Measurements from ENCODE around the gene EGFL8.

EGFL8 gene

DNA sequence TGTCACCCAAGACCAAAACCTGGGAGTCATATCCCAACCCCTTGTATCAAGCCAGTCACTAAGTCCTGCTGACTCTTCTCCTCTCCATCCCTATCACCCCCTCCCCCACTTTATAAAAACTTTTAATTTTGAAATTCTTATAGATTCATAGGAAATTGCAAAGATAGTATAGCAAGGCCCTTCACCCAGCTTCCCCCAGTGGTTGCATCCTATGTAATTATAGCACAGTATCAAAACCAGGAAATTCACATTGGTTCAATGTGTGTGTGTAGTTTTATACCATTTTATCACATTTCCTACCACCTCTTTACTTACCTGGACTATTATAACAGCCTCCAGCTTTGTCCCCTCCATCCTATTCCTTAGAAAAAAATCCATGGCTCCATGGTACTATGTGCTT is 6.3 kb upstream of the EGFL8 start:
- in situ Hi-C loops (cut with HindIII; ENCODE audit: low pct_ligation_motif_present, low pct_unique_long_range_greater_than_20kb, low sequenced_read_pairs): no loop called here
- no peak for DNase-seq

DNA sequence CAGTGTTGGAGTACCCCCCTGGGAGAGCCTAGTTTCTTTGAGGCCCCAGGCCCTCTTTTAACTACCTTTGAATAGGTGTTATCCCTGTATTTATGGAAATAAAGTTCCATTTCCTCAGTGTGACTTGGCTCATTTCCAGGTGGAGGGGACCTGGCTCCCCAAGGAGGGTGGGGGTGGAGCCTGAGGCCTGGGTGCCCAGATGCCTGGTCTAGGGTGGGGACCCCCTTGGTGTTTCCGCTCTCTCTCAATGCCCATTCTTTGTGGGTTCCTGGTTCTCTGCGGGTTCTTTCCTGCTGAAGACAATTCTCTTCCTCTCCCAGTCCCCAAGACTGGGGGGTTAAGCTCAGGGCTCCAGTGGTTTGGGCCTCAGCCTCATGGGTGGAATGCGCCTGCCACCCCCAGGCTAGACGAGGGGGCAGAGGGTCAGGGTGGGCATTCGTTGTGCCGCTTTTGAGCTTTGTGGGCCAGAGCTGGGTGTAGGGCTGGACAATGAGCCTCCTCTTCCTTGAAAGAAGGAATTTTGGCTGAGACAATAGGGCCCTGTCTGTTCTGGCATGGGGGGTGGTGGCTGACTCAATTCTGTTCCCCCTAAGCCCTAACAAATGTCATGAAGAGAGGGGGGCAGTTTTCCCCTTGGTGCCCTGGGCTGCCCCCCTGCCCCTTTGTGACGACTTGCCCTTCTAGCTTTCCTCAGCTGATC is 686 bp upstream of the EGFL8 start:
- in situ Hi-C loops (cut with HindIII; ENCODE audit: low pct_ligation_motif_present, low pct_unique_long_range_greater_than_20kb, low sequenced_read_pairs): no loop called here

DNA sequence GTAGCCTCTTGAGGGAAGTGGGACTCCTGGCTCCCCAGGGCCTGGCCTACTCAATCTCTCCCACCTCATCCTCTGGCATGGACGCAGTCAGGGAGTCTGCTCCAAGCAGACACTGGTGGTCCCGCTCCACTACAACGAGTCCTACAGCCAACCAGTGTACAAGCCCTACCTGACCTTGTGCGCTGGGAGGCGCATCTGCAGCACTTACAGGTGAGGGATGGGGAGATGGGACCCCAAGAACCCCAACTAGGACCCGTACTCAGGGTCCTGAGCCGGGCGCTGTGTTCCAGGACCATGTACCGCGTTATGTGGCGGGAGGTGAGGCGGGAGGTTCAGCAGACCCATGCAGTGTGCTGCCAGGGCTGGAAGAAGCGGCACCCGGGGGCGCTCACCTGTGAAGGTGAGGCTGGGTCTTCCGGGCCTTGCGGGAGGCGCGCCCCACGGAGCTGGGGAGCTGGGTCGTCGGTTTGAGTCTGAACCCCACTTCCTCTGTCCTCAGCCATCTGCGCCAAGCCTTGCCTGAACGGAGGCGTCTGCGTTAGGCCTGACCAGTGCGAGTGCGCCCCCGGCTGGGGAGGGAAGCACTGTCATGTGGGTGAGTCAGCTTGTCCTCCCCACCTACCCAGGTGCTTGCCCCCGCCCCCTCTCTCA is 2.1 kb downstream of the EGFL8 start:
- no peak for DNase-seq
- in situ Hi-C loops (cut with HindIII; ENCODE audit: low pct_ligation_motif_present, low pct_unique_long_range_greater_than_20kb, low sequenced_read_pairs): no loop called here

More for the DNA sequence above, 686 bp upstream of the EGFL8 start:
- DNase-seq: no peak

DNA sequence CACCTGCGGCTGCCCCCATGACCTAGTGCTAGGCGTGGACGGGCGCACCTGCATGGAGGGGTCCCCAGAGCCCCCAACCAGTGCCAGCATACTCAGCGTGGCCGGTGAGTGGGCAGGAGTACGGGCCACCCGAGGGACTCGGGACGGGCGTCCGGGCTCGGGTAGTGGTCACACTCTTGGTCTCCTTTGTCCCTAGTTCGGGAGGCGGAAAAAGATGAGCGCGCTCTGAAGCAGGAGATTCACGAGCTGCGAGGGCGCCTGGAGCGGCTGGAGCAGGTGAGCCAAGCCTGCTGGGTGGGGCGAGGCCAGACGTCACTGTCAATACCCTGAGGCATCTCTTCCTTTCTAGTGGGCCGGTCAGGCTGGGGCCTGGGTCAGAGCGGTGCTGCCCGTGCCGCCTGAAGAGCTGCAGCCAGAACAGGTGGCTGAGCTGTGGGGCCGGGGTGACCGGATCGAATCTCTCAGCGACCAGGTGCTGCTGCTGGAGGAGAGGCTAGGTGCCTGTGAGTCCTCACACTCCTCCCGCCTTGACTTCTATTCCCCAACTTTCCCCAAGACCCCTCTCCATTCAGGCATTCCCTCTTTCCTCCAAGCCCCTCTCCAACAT is 2.9 kb downstream of the EGFL8 start:
- in situ Hi-C loops (cut with HindIII; ENCODE audit: low pct_ligation_motif_present, low pct_unique_long_range_greater_than_20kb, low sequenced_read_pairs): no loop called here
- DNase-seq: no peak

DNA sequence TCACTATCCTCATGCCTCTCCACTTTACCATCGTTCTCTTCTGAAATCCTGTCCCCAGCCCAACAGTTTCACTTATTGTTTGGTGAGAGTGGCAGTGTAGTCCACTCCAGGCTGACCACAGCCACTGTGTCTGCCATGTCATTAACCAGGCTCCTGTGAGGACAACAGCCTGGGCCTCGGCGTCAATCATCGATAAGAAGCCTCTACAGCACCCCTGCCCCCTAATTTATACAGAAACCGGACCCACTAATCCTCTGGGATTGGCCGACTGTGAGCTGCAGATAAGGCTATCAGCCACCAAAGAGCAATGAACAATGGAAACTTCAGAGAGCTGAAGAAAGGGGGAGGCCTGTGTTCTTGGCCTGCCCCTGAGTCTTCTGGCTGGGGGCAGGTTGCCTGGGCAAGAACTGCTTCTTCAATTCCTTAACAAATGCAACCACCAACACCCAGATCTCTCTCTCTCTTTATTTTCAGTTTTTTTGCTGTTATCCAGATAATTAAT is 3.4 kb downstream of the EGFL8 start:
- in situ Hi-C loops (cut with HindIII; ENCODE audit: low pct_ligation_motif_present, low pct_unique_long_range_greater_than_20kb, low sequenced_read_pairs): no loop called here
- no peak for DNase-seq

DNA sequence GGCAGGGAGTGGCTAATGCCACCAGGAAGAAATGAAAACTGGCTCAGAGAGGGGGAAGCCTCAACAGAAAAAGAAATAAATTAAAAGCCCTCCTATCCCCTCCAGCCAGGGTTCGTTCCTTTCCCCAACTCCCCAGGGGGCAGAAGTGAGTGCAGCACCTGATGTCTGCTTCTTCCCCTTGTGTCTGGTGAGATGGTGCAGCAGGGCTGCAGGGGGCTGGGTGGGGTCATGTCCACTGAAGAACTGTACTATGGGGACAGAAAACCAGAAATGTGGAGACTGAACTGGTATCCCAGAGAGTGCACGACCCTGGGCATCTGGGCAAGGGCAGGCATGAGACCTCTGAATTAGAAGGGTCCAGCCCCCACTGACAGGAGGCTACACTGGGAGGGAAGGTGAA is 4.0 kb downstream of the EGFL8 start:
- no peak for DNase-seq
- in situ Hi-C loops (cut with HindIII; ENCODE audit: low pct_ligation_motif_present, low pct_unique_long_range_greater_than_20kb, low sequenced_read_pairs): no loop called here

DNA sequence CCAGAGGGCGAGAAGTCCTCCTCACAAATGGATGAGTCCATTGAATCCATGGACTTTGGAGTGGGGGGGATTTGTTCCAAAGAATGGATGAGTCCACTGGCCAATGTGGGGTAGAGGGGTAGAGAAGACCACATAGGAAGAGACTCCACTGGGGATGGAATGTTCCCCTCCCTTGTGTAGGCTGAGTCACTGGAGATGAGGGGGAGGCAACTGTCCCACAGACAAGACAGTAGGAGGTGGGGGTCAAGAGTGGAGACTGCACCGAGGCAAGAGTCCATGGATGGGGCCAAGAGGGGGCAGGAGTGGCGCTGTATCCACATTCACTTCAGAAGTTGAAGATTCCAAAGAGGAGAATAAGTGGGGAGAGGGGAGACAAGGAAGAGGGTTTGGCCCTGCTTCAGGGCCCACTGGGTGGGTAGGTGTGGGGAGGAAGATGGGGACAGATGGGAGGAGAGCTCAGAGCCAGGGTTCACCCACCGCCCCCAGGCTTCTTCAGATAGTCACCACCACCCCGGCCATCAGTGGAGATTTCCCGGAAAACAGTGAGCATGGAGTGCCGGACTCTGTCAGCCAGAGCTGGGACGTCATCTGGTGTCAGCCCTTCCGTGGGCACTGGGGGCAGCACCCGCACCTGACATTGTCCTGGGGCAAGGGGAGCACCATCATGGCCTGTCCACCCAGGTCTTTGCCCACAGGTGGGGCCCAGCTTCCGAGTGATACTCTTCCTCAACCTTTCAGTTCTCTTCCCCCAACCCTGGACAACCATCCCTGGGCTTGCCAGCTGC is 4.6 kb downstream of the EGFL8 start:
- in situ Hi-C loops (cut with HindIII; ENCODE audit: low pct_ligation_motif_present, low pct_unique_long_range_greater_than_20kb, low sequenced_read_pairs): no loop called here
- DNase-seq: no peak

DNA sequence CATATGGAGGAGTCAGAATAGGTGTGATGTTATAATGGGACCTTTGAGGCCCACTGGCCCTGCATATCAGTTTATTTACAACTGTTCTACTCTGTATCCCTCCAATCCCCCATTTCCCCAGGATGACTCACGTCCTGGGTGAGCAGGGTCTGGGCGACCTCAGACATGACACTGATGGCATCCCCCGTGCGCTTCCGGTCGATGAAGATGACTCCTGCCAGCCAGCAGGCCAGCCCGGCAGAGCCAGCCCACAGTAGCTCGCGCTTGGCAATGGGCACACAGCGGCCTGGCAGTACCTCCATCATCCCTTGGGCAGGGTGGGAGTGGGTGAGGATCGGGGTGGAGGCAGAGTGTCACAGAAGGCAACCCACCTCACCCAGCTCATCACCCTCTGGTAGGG is 5.9 kb downstream of the EGFL8 start:
- in situ Hi-C loops (cut with HindIII; ENCODE audit: low pct_ligation_motif_present, low pct_unique_long_range_greater_than_20kb, low sequenced_read_pairs): no loop called here
- no peak for DNase-seq

DNA sequence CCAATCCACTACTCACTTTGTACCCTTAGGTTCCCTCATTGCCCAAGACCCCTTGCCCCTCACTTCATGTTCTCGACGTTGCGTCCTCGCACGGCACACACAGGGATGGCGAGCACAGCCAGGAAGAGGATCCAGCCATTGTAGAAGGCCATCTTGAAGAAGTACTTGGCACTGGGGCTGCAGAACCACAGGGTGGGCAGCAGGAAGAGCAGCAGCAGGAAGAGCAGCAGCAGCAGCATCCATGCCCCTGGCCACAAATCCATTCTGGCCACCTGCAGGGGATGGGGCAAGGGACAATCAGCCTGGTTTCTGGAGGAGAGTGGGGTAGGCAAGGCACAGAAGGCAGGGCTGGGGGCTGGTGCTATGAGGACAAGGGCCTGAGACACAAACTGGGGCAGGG is 6.8 kb downstream of the EGFL8 start:
- in situ Hi-C loops (cut with HindIII; ENCODE audit: low pct_ligation_motif_present, low pct_unique_long_range_greater_than_20kb, low sequenced_read_pairs): no loop called here
- DNase-seq: no peak

DNA sequence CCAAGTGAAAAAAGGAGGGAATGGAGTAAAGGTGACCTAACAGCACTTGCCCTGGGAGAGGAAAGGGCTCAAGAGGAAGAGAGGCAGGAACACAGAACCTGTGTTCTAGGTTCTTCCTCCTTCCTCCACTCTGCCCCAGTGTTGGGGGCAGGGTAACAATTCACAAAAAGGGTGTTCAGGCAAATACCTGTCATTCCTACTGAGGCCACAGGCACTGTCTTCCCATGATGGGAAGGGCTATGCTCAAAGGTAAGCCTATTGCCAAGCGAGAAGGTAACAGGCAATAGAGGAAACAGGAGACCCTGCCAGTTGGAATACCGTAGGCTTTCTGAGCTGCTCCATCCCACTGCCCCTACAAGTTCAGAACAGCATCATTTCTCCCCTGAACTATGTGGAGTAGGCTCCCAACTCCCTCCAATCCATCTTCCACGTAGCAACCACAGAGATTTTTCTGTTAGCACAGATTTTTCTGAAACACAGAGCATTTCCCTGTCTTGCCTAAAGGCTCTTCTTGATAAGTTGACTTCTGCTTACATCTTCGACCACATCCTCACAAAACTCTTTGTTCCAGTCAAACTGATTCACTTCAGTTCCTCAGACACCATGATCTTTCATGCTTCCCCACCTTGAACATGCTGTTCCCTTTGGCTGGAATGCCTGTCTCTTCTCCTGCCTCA is 8.8 kb downstream of the EGFL8 start:
- in situ Hi-C loops (cut with HindIII; ENCODE audit: low pct_ligation_motif_present, low pct_unique_long_range_greater_than_20kb, low sequenced_read_pairs): no loop called here
- no peak for DNase-seq

DNA sequence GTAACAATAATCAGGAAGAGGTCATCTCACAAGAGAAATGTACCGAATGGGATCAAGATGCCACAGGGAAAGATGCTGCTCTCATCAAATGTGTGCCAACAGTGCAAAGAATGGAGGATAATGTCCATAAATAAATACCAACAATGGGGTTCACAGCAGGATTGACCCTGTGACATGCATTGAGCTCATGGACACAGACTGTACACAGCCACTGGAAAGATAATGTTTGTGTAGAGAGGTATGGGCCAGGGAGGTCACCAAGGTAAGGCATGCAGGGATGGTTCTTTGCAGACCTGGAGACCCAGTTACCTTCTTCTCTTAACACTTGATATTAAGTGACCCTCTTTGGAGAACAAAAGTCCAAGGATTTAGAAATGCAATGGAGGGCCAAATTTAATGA is 10.0 kb downstream of the EGFL8 start:
- in situ Hi-C loops (cut with HindIII; ENCODE audit: low pct_ligation_motif_present, low pct_unique_long_range_greater_than_20kb, low sequenced_read_pairs): no loop called here
- DNase-seq: no peak

DNA sequence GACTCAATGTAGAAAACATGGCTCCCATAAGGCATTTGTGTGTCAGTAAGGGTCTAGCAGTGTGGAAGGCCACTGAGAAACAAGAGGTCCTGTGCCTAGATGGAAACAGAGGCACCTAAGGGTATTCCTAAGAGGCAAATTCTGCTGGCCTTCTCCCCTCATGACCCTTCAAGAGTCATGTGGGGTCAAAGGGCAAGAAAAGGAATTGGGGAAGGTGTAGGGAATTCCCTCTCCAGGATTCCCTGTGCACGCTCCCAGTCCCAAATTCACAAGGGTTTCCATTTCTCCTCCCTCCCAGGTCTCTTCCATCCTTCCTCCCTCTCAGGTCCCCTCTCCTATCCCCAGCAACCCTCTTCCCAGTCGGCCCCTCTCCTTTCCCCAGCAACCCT is 10.9 kb downstream of the EGFL8 start:
- DNase-seq: no peak

DNA sequence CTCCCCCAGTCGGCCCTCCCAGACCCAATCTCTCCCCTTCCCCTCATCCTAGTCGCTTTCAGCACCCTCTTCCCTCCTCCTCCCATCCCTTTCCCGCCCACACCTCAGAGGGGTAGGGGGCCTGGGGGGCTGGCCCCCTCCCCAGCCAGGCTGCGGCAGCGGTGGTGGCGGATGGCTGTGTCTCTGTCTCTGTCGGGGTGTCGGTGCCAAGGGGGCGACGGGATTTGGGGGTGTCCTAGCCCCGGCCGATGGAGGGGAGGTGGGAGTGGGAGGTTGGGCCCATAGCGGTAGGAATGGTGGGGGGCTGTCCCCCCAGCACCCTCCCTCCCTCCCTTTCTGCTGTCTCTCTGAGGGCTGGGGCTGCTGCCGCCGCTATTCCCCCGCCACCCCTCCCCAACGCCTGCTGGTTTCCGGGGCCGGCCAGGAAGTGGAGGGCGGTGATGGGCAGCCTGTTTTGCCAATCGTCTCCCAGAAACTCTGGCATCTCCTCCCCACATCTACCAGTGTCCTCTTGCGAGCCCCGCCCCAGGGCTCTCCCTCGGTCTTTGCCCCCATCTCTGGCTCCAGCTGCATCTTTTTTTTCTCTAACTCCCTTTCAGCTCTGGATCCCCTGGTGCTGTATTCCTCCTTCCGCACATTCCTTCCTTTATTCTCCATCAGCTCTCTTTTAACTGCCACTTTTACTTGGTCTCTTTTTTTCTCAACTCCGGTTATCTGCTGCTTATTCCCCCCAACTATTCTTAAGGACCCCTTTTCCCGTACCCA is 11.5 kb downstream of the EGFL8 start, which contains the start of gene AGPAT1:
Gene AGPAT1 (minus strand): TSS at position 374 of the 765 bp plus-strand sequence. CDS start 4,588 bp downstream, outside the sequence.
- DNase-seq: peak; percentile 91
- in situ Hi-C loops (cut with HindIII; ENCODE audit: low pct_ligation_motif_present, low pct_unique_long_range_greater_than_20kb, low sequenced_read_pairs): no loop called here

More for the DNA sequence above, 10.9 kb downstream of the EGFL8 start:
- in situ Hi-C loops (cut with HindIII; ENCODE audit: low pct_ligation_motif_present, low pct_unique_long_range_greater_than_20kb, low sequenced_read_pairs): no loop called here

DNA sequence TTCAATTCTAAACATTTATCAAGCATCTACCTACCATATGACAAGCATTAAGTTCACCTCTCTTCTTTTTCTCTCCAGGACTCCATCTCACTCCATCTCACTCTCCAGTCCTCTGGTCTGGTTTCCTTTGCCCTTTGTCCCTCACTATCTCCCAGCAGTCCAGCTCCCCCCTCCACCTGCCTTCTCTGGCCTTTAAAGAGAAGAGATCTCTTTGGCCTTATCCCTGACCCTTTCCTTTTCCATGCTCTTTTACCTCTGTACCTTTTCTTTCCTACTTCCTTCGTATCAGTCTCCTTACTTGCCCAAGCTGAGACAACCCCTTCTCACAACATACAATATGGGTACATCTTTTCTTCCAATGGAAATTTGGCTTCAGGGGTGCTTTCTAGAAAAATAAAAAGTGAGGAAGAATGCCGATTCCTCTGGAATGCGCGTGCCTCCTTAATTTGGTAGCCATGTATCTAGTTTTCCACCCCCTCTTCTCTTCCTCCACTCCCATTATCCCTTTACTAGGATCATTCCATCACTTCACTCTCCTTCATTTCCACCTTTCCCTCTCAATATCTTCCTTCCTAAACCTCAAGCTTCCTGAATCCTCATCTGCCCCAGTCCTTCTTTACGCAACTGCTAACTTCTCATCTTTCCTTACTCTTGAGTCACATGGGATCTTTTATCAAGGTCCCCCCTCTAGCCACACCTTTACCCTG is 12.2 kb downstream of the EGFL8 start:
- in situ Hi-C loops (cut with HindIII; ENCODE audit: low pct_ligation_motif_present, low pct_unique_long_range_greater_than_20kb, low sequenced_read_pairs): no loop called here
- peak; percentile 42 for DNase-seq

DNA sequence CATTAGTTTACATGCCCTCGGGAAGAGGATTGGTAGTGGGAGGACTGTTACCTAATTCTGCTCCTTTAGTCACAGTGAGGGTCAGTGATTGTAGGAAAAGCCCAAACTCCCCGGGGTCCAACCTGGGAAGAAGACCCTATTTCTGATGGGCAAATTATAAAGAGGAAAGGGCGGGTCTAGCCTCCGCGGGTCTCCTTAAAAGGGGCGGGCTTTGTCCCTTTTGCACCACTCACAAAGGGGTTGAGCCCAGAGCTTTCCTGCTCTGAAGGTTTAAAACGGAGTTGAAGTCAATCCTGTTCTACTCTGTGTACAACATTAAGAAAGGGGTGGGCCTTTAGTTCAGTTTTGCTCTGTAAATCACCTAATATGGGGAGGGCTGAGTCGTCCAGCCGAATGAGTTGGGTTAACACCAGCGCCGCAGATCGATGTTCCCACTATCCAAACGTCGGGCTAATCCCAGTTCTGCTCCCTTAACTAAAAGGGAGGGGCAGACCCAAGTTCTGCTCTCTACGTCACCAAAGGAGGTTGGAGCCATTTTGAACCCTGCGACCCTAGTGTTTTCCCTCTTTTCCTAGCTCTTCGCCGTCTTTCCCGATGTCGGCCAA is 12.9 kb downstream of the EGFL8 start:
- in situ Hi-C loops (cut with HindIII; ENCODE audit: low pct_ligation_motif_present, low pct_unique_long_range_greater_than_20kb, low sequenced_read_pairs): no loop called here
- DNase-seq: peak; percentile 67

DNA sequence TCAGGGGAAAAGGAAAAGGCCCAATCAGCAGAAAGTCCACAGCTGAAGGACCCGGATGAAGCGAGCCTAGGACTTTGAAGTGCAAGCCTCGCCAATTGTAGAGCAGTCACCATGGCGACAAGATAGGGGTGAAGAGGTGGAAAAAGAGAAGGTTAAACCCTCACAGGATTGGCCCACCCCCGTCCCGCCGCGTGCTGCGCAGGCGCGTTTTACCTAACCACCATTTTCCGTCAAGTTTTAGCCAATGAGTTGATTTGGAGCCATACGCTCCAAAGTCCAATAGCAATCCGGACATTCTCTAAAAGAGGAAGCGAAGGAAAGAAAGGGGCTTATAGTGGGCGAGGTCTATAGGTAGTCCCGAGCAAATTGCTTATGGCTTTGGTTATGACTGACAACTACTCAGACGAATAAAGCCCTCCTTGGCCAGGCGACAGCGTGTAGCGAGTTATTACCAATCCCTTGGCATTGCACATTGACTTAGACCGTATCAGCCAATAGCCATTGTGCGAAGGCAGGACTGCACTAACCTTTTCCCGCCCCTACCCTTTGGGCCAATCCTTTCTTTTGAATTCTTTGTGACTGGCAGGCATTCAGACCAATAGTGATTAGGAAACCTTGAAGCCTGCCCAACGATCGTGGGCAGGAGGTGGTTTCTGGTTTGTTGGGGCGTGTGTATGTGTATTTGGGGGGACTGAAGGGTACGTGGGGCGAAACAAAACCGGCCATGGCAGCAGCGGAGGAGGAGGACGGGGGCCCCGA is 13.6 kb downstream of the EGFL8 start, which contains the start of gene RNF5:
Gene RNF5 (plus strand): TSS at position 618 of the 759 bp plus-strand sequence. CDS start 107 bp downstream, at position 725.
- in situ Hi-C loops (cut with HindIII; ENCODE audit: low pct_ligation_motif_present, low pct_unique_long_range_greater_than_20kb, low sequenced_read_pairs): no loop called here
- peak; percentile 99 for DNase-seq
